GM21529 (cell line): ENCODE data around the gene FAP.
A peak's percentile ranks its signal among the peaks of the same experiment; 100 is the strongest.

Experiments
- ATAC-seq: cut with Tn5 transposase; IDR thresholded peaks from one replicate; pipeline ENCODE4 v1.9.1; 2021; ENCODE audit not compliant: unreplicated experiment

Gene FAP

GRCh38 chr2:162243294-162243693 is at the start of gene FAP:
TSS of gene FAP (minus strand) at chr2:162243445. CDS start at chr2:162243327, 118 bp downstream.
- no peak for ATAC-seq

- ATAC-seq: no peak
Measured at GRCh38 chr2:162291748-162292147, 48.5 kb upstream of the FAP start.

DNA sequence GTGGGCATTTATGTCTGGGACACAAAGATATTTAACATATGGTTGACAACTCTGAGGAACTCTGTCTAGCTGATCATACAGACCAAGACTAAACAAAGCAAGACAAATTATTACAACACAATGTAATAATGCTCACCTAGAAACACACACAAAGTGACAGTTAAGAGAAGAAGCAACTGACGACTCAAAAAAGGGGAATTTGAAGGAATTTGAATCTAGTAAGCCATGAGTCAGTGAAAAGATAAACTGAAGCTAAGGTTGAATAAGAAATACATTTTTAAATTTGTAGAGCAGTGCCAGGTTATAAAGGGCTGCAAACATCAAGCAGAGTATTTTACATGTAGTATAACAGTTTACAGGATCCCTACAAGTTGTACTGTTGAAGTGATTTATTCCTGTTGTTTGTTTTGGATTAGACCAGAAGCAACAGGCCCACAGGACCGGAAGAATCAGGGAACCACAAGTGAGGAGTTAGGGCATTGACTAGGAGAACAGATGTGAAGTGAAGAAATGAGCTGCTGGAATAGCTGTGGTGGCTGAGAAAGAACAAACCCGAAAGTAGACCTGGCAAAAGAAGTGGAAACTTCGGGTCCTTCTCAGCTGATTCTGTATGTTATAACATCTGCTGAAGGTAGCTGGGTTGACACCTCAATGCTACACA is 39.6 kb upstream of the FAP start:
- no peak for ATAC-seq

DNA sequence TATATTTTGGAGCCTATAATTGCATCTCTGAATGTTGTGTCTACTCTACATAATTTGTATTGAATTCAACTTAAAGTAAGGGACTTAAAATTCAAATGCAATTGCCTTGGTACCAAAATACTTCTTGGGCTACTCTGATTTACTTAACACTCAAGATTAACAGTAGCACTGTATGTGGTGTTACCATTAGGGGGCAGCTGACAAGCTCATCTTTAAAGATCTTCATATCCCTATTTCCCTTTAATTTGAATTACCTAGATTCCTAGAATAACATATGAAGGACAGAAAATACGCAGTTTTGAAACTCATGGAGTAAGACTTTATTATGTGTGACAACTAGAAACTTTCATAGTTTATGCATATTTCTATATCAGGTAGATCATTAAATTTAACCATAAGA is 37.4 kb upstream of the FAP start:
- no peak for ATAC-seq

- no peak for ATAC-seq
Measured at GRCh38 chr2:162277381-162277780, 34.1 kb upstream of the FAP start.

DNA sequence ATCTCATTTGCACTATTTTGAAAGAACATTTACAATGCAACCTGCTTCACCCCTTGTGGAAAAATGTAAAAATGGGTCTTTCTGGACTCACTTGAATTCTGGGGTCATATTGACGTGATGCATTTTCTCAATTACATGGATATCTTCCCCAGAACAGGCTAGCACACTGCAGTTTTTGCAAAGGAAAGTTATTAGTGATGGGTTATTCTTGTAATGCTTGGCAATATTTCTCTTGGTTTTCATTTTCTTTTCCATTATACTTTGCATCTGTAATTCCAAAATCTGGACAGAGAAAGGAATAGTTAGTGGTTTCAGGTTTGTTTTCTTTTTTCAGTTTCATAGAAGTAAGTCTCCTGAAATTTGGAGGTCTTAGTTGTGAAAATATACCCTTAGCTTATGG is 24.8 kb upstream of the FAP start:
- no peak for ATAC-seq

DNA sequence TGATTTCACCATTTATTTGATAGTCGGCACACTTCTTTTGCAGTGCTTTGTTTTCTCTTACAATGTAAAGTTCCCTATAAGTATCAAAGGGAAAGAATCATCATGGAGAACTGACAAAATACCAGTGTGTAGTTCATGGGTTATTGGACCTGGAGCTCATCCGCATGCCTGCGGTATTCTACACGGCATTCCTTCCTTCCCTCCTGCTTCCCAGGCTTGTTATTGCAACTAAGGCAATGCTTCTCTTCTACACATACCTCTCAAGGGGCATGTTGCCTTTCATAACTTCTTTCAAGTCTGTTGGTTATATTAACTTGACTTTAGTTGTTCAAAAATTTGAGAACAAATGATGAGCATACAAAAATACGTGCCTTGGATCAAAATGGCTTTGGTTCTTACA is 24.3 kb upstream of the FAP start:
- ATAC-seq: no peak

GRCh38 chr2:162266460-162266760 is 23.2 kb upstream of the FAP start:
- ATAC-seq: no peak

- no peak for ATAC-seq
Measured at GRCh38 chr2:162265666-162266459, 22.6 kb upstream of the FAP start.

DNA sequence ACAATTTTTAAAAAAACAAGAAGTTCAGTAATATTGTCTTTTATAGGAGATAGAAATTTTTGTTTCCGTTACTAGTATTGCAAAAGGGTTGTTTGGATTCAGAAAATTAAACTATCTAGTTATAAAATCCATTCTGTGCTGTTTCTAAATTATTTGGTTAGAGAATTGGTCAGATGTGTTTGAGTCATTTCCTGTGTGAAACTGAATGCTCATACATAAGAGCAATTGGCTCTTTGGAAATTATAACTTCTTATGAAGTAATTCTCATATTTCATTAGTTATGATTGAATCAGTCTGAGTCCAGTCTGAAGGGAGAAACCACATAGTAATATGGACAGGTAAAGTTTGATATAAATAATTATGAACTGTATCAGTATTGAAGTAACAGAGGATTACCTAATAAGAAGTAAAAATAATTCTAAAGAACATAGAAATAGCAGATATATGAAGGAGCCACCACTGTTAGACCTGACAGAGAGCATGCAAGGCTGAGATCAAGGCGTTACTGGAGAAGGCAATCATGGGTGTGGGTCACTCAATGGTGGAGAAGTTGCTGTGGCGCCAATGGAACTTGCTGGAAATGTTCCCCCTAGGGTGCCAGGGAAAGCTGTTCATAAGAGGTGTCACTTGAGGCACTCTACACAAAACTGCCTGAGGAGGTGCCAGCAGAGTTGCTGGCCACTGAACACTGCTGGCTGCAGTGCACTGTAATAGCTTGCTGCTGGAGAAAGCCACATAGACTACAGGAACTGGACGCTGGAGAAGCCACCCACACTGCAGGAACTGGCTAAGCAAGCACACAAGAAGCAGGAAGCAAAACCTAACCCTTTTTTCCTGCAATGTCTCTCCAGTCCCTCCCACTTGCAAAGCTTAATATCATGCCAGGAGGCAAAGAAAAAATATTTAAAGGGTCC is 18.0 kb upstream of the FAP start:
- peak; percentile 51 for ATAC-seq

DNA sequence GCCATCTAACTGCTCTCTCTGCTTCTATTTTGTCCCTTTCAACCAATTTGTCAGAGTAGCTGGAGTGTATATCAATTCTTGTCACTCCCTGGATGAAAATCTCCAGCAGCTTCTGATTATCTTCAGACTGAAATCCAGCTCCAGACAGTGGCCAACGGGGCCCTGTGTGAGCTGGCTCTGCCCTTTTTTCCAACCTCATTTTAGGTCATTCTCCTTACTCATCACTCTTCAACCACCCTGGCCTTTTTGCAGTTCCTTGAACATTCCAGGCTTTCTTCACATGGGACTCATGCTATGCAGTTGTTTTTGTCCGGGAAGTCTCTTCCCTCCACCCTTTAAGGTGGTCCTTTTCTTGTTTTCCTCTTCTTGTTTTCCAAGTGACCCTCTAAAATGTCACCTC is 15.4 kb upstream of the FAP start:
- ATAC-seq: no peak

DNA sequence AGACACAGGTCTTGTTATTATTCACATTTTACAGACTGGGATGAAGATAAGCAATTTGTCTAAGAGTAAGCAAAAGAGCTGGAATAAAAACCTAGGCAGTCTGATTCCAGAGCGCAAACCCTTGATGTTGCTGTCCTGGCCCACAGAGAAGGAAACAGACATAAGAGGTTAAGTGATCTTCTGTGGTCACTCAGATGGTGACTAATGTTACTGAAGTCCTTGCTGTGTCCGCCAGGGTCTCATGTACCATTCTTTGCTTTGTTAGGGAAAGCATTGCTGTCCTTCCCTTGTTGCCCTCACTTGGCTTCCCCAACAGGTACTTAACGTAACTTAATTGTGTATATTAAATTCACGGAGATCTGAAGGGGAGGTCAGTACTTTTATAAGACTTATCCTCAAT is 14.9 kb upstream of the FAP start:
- ATAC-seq: no peak

- no peak for ATAC-seq
Measured at GRCh38 chr2:162257425-162257824, 14.2 kb upstream of the FAP start.

- ATAC-seq: no peak
Measured at GRCh38 chr2:162256591-162256991, 13.3 kb upstream of the FAP start.

DNA sequence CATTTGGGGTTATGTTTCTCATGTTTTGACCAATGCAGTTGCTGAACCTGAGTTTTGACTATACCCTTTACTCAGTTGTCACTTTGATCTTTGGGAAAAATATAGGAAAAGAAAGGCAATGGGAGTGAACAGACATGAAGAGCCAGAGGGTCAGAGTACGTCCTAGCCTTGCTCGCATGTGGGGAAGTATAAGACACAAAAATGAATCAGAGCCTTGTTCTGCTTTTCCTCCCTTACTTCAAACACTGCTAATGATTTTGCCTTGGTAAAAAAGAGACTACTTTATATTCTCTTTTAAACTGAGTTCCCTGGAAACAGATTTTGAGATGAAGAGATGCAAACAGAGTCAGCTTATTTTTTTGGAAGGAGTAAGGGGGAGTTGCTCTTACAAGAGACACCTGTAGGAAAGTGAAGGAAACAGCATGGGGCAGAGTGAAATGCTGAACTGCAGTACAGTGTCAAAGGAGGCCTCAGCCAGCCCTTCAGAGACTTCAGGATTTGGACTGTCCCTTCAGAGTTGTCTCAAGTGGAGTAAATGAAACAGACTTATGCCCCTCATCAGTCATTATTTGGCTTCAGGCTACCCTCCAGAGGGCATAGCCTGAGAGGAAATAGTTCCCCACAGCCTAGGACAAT is 11.1 kb upstream of the FAP start:
- no peak for ATAC-seq

- no peak for ATAC-seq
Measured at GRCh38 chr2:162253435-162253834, 10.2 kb upstream of the FAP start.

DNA sequence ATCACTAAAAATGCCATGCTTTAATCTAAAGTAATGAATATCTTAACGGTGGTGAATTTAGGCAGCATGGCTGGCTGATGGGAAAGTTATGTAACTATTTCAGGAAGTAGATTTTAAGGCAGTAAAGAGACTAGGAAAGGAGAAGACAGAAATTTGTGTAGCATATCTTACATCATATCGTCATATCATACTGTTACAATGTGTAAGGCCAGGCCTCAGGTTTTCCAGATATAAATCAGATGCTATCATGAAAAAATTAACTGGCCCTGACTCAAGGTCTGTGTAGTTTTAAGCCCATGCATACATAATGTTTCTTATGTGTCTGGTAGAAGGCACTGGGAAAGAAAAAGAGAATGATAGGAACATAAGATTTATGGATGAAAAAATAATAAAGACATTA is 8.9 kb upstream of the FAP start:
- ATAC-seq: no peak

DNA sequence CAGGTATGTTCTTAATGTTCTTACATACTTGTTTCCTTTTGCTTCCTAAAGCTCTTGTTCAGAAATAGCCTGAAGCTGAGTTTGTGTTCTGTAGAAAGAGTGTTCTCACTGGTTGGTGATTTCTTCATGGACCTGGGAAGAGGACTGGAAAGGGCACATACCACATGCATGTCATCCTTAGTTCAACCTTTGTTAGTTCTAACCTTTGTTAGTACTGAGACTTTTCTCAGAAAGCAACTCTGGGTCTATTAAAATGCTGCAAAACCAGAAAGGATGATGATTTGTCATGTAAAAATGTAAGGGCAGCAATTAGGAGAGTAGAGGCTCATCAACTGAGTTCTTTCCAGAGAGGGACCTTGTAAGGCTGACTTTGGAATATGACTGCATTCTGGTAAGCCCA is 2.5 kb upstream of the FAP start:
- ATAC-seq: no peak

DNA sequence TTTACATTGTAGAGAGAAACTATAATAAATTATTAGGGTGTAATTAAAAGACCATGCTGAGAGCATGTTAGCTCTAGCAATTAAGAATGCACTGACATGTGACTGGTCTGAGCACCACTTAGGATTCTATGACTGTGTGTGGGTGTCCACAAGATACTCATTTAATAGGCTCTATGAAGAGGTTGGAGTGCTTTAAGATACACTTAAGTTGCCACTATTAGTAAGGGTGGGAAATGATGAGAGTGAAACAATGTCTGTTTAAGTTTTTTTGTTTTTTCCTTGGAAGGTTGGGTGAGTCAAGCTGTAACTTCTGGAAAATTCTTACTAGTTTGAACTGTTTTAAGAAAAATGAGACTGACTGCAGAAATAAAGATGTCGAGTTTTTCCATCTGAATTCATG is 1.8 kb upstream of the FAP start:
- ATAC-seq: no peak

DNA sequence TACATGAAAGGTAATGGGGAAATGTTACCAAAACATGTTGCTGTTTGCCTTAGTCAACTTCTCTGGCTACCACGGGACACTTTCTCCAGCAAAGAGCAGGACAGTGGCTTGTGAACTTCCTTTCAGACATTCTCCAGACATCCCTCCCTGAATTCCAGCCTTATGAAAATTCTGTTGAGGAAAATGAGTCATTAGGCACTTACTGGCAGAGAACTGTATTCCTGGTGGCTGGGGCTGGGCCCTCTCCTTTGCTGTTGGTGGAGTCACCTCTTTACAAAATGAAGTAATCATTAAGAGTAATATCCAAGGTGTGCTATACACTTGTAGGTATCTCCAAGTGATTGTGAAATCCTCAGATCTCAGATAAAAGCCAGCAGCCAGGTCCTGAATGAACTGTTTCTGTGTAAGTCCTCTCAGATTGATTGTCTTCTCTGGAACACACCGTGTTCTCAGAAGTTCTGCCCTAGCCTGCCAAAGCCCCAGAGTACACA is 1.3 kb upstream of the FAP start:
- no peak for ATAC-seq

- ATAC-seq: no peak
Measured at GRCh38 chr2:162243715-162244114, 470 bp upstream of the FAP start.
